Ecto neural progenitor cell (in vitro differentiated cells): Measurements from ENCODE around the gene CPM.
A peak's percentile ranks its signal among the peaks of the same experiment; 100 is the strongest.

ENCODE experiments used
- DNase-seq: peaks from one replicate; pipeline ENCODE4 v3.0.0-alpha.2; 2018; ENCODE audit warnings: low spot score

Gene CPM

DNA sequence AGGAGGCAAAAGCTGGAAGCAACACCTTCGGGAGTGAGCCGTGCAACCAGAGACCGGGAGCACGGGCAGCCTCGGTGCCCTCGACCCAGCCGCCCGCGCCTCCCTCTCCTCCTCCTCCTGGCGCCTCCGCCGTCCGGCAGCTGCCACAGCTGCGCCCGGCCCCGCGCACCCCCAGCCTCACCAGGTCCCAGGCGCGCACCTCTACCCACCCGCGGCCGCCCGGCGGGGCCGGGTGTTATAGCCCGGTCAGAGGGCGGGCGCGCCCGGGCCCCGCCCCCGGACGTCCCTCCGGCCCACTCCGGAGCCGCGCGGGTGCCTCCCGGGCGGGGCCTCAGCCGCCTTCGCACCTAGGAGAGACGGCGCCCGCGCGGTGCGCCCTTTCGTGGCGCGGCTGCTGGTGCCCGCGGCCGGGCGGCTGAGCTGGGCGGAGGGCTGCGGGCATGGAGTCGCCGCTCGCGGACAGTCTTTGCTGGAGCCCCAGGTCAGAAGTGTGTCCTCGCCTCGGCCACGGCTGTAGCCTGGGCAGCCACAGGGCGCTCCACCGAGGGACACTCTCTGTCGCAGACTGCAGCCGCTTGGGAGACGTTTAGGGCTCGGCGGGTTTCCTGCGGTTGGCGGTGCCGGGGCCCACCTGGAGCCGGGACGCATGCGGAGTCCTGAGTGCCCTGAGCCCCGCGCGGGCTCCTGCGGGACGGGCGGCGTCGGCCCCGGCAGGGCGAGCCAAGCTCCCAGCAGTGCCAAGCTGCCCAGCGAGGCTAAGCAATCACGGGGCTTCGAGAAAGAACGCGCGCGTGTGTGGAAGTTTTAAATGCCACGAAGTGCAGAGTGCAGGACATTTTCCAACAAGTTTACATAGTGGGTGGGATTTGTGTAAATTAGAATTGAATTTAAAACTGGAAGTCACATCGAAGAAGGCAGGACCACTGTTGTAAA is at the start of gene CPM:
Gene CPM (minus strand): TSS at position 211 of the 933 bp plus-strand sequence. CDS start 334 bp downstream, outside the sequence.
- DNase-seq = peak; percentile 83

DNA sequence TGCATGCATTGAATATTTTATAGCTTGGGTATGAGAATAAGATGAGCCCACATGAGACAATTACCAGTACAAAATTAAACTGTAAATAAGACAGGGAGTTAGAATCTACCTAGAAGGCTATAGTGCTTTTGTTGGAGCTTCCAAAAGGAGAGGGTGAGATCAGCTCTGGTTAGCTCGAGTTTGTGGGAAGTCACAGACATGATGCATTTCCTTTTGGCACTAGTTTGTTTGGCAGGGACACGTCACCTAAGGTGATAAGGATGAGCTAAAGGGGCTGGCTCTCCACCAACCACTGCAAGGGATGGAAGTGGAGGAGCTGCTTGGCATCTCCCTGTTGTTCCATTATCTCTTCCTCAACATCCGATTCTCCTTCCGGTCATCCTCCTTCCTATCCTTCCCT is 48.5 kb upstream of the CPM start:
- DNase-seq = no peak

DNA sequence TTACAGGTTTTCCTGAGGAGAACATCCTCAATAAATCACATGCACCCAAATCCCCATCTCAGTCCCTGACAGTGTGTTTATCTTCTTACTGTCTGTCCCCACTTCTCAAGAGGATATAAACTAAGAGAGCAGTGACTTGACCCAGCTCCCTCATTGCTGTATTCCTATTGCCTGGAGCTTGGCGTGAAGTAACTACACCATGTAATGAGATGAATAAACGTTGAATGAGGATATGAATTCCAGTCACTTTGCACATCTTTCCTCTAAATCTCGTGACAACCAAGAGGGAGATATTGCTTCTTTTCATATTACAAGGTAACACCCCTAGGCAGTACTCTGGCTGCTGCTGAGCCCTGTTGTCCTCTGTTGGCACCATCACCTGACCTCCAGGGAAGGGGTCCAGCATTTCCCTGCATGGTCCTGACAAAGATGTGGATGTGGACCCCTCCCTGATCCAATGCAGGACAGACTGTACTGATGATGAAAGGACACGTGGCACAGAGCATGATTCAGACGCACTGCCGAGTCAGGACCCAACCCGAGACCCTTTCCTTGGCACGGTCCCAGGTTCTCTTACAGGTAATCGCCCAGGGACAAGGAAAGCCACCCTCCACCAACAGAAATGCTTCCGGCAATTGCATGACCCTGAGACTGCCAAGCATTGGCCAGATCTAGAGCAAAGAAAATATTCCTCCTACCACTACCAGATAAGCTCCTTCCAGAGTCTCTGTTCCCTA is 47.7 kb upstream of the CPM start:
- DNase-seq = no peak

DNA sequence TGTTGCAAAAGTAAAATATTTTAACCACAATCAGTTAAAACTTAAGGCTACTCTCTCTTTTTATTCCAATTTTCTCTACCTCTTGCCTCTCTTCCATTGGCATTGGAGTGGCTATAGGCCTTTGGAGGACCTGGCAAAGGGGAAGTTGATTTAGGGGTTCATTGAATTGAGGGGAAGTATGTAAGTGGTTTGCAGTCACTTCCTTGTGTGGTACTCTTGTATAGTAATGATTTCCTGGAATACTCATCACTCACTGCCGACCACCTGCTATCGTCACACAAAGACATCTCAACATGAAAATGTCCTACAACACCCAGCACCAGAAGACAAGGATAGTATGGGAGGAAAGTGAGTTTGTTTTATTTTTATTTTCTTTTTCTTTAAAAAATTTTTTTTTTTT is 45.7 kb upstream of the CPM start:
- DNase-seq = no peak

DNA sequence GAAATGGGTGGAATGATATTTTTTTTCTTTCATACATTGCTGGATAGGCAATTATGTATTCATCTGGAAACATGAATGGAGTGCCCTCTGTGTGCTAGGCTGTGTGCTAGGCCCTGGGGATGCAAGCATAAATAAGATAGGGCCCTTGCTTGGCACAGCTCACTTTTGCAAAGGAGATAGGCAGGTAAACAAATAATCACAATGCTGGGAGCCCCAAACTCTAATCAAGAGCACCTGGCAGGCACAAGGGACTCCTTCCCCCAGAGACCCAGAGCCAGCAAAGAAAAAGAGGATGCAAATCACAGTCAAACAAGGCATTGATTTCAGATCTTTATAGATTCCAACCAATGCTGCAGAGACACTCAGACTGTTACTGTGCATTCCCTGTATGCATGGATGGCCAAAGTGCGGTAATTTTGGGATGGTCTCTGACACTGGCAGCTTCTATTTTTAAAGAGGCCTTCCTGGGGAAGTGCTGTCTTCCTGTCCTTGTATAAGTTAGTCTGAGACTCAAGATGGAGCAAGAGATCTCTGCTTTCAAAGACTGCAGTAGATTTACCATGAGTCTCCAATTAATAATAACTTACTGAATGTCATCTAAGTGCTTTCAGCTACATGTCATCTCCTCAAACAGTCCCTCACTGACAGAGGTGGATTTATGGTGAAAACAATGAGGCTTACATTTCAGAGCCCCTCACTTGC is 45.1 kb upstream of the CPM start:
- no peak for DNase-seq

DNA sequence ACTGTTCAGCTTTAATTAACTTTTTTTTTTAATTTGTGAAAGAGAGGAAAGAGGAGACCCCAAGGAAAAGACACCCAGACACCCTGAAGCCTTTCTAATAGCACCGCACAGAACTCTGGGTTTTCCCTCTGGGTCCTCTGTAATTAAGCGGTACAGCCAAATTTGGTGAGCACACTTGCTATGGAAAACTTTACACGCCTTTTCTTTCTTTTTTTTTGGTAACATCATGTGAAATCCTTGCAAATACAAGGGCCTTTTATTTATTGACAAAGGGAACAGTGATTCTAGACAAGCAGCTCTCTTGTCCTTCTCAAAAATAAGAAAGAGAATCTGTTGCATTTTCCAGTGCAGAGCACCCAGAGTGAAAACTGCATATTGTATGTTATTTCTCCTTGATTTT is 44.4 kb upstream of the CPM start:
- no peak for DNase-seq

DNA sequence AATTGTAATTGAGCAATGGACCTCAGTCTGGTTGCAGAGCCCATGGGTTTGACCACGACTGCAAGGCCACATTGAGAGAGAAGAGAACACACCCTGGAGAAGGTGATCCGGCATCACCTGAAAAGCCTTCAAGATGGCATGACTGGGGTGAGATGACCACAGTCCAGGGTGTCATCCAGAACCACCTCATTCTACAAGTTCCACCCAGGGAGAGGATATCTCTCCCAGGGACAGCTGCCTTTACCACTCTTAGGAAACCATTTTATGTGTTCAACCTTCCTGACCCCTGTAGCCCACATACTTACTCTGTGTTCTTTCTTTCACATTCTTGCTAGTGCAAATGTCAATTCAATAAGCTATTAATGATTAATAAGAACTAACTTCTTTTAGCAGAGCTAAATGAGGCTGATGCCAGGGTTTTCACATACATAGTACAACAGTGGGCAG is 43.4 kb upstream of the CPM start:
- no peak for DNase-seq

DNA sequence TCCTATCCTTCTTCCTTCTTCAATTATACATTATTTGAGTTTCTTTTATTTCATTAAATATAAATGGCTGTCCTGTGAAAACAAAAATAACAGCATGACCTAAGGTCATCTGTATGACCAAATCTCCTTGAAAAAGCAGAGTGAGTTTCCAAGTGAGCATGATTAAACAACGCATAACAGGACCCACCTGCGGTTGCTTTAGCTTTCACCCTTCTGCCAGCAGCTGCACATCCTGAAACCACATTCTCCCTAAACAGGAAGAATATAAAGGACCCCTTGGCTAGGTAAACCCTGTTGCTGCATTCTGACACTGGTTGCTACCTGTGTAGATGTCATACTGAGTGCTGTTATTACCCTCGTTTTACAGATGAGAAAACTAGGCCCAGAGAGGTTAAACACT is 42.8 kb upstream of the CPM start:
- DNase-seq = no peak

DNA sequence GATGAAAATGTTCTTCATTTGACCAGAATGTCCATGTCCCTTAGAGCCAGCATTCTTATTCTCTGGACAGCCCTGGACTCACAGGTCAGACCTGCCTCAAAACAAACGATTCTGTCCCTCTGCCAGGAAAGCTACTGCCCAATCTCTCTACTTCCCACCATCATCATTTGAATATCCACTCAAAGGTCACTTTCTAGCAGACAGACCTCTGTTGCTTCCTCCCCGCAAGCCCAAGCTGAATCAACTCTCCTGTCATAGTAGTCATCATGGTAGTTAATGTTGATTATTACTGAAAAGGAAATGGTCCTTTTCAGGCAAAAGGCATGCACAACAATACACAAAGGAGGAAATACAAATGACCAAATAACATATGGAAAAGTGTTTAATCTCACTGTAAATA is 39.6 kb upstream of the CPM start:
- DNase-seq = no peak

DNA sequence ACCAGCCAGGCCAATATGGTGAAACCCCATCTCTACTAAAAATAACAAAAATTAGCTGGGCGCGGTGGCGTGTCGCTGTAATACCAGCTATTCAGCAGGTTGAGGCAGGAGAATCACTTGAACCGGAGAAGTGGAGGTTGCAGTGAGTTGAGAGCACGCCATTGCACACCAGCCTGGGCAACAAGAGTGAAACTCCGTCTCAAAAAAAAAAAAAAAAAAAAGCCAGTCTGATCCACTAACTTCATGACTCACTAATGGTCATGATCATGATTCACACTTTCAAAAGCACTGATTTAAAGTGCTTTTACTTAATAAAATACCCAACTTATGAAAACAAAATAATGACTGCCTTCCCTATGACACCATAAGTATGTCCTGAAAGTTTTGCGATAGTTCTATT is 38.4 kb upstream of the CPM start:
- no peak for DNase-seq

DNA sequence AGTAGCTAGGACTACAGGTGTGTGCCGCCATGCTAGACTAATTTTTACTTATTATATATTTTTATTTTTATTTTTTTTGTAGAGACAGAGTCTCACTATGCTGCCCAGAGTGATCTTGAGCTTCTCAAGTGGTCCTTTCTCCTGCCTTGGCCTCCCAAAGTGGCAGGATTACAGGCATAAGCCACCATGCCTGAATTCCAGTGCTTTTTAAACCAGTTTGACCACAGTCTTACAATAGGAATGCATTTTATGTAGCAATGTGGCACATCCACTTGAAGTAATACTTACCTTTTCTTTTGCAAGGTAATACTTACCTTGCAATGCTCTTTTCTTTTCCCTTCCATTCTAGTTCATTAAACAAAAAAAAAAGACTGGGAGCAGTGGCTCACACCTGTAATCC is 38.0 kb upstream of the CPM start:
- DNase-seq = no peak

DNA sequence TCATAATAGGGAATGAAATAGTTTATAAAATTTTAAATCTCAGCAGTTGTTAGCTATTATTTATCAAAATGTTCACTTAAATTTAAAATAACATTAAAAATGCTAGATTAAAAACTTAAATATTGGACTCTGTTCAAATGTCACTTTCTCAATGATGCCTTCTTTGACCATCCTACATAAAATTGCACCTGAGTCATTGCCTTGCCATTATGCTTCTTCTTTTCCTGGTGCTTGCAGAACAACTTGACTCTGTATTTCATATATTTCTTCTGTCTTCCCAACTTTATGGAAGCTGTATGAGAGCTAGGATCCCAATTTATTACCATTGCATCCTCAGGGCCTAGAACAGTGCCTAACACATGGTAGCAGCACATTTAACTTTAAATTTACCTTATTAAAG is 37.3 kb upstream of the CPM start:
- DNase-seq = no peak

DNA sequence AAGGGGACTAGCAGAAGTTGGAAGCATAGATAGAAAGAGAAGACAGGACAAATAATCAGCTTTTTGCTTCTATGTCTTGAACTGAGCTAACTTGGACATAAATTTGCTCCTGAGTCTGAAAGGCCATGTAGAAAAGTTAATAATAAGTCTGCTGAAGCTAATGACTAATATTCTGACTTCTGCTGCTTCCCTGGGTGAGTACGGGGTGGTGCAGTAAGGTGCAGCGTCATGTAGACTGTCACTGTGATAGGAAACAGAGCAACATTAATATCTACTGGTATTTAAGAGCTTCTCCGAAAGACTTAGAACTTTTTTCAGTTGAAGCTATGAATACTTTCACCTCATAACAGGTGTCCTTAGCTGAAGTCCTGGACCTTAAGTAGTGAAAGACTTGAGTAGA is 34.1 kb upstream of the CPM start:
- no peak for DNase-seq

DNA sequence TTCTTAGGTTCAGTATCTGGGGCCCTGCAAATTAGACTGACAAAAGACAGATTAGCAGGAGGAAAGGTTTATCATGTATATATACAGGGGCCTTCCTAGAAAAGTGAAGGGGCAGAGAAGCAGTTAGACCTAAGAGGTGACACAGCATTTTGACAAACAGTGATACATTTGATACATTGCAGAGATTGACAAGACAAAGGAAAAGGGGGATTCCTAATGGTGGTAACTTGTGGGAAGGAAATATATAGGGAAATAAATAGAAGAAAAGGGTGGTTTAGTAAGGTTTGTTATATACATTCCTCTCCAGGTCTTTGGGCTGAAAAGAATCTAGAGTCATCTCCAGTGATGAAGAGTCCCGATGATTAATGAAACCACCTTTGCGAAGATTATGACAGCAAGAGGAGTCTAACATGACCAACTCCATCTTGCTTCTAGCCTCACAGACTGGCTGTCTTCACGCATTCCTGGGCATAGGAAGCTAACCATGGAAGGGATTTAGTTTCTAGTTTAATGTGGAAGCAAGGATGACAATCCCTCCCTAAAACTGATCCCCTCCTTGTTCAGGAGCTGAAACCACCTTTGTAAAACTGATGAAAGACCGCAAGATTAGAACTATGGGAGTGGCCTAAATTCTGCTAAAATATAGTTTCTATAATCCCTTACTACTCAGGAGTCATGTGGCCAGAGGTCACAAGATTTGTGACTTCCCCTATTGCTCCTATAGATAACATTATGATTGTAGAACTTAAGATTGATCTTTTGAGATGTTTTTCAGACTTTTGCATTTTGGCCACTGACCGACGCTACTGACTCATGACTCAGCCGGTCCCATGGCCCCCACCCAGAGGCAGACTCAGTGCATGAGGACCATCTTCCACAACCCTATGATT is 31.1 kb upstream of the CPM start:
- DNase-seq = no peak

DNA sequence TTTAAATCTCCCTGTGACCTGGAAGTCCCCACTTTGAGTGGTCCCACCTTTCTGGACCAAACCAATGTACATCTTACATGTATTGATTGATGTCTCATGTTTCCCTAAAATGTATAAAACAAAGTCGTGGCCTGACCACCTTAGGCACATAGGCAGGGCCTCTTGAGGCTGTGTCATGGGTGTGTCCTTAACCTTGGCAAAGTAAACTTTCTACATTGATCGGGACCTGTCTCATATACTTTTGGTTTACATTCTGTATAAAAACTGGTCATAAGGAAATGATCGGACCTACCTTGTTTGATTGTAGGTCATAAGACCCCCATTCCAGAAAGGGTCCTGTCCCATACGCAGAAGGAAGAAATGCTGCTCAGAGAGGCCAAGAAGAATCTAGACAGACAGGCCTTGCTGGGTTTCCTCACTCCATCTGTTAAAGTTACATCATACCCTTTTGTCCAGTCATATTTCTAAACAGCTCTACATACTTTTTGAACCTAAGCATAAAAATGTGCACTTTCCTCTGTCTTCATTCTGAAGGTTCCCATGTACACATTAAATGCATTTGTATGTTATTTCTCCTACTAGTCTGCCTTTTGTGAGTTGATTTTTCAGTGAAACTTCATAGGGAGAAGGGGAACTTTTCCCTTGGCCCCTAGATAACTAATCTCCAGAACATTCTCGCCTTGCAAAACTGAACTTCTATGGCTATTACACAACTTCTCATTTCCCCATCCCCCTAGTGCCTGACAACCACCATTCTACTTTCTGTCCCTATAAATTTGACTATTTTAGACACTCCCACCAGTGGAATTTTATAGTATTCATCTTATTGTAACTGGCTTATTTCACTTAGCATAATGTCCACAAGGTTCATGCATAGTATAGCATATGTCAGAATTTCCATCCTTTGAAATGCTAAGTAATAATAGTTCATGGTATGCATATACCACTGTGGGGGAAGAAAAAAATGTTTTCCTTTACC is 30.2 kb upstream of the CPM start:
- DNase-seq = no peak

DNA sequence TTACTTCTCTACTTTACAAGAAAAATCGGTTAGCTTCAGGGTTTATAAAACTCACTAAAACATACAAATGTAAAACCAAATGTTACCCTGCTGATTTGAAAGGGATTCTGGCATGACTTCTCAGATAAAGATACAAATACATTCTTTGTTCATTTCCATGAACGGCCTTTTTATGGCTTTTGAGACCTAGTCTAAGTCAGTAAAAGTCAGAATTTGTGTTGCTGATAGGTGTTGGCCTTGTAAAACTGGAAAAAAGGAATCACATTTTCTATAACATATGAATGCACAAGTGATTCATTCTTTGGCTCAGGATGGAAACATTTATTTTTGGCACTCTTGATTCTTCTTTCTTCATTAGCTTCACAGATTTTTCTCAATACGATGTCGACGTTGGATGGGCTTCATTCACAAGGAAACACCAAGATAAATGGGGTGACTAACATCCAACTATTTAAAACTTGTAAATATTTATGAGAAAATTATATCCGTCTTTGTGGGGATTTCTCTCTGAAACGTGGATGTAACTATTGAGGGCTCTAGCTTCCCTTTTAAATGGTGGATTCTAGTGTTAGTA is 27.0 kb upstream of the CPM start:
- DNase-seq = no peak

DNA sequence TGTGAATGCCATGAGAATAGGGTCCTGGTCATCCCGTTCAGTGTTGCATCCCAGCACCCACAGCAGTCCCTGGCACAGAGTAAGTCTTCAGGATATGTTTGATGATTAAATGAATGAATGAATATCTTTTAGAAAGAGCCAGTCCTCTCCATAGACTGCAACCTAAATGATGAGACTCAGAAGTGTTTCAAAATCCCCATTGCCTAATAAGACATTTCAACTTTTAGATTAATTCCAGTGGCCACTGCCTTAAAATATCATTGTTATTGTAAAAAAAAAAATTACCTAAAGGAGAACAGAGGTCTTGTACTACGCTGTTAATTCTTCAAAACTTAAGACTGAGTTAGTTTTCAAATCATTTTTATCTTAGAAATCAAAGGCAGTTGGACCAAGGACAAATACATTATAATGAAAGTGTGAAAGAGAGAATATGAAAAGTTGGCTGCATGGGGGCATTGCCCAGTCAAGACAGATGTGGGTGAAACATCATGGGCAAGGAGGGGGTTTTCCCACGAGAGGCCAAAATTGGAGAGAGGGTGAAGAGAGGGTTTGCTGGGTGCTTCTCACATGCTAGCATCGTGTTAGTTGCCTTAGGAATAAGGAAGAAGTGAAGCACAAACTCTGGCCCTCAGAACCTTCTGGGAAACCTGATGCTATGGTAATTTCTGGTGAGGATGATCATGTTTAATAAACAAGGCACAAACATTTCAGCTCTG is 26.3 kb upstream of the CPM start:
- DNase-seq = no peak

DNA sequence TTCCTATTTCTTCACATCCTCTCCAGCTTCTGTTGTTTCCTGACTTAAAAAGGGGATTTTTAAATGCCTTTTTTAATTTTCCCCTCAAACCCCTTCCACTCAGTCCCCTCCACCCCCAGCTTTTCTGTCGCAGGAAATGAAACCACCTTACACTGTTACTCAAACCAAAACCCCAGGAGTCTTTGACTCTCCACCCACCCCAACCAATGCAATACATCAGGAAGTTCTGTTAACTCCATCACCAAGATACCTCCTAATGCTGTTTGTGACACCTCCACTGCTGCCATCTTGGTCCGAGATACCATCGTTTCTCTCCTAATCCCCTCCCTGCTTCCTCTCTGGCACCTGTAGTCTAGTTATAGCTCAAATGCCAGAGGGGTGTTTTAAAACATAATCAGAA is 25.4 kb upstream of the CPM start:
- no peak for DNase-seq

DNA sequence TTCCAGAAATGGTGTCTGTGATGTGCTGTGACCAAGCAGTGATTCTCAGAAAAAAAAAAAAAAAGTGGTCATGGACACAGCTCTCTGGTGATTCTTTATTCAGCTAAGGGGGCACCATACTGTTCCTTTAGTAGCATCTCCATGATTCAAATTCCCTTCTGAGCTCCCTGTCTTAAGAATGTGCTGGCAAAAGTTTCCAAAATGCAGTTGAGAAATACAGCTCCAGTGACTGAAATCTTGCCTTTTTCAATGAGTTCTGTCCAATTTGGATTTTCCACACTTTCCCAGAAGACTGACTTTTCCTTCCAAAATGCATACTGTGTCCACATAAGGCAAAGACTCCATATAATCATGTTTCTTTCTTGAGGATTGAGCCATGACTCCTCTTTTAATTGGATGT is 24.3 kb upstream of the CPM start:
- DNase-seq = no peak
